GM13977 (cell line): ENCODE data around the gene NGEF.

Experiments
- DNase-seq: peaks from one replicate; pipeline ENCODE4 v3.0.0; 2012; ENCODE audit warnings: low spot score
- CTCF ChIP-seq: IDR thresholded peaks from 2 replicates; pipeline ENCODE4 v1.5.1; 2012; ENCODE audit warnings: mild to moderate bottlenecking, control low read depth; ENCODE audit not compliant: insufficient read depth; ENCODE audit errors: extremely low read depth, missing control alignments
- in situ Hi-C: fragments of 300-500 bp; cut with MboI; formaldehyde crosslinking; loops from one replicate; pipeline ENCODE4 v1.12.0; 2022; ENCODE audit warnings: low sequenced_read_pairs, low pct_unique_long_range_greater_than_20kb, mixed read lengths, inconsistent platforms; ENCODE audit not compliant: unreplicated experiment

NGEF gene

GRCh38 chr2:233051241-233052149, 38.4 kb upstream of the NGEF start:
- in situ Hi-C loops = no loop called here
- no peak for DNase-seq

GRCh38 chr2:233049194-233049761, 36.2 kb upstream of the NGEF start:
- DNase-seq = no peak
- TF ChIP-seq CTCF = no peak
- in situ Hi-C loops = loop anchor here (25.0 kb wide), 1 partner anchor 187 kb away; the partner anchor contains the start of gene SNORC

More at GRCh38 chr2:233051241-233052149, 38.4 kb upstream of the NGEF start:
- no peak for TF ChIP-seq CTCF

GRCh38 chr2:233048569-233049193, 35.6 kb upstream of the NGEF start:
- DNase-seq = no peak
- TF ChIP-seq CTCF = no peak
- in situ Hi-C loops = loop anchor here (25.0 kb wide), 1 partner anchor 186 kb away; the partner anchor contains the start of gene SNORC

- in situ Hi-C loops = loop anchor here (25.0 kb wide), 1 partner anchor 185 kb away; the partner anchor contains the start of gene SNORC
- no peak for TF ChIP-seq CTCF
- DNase-seq = no peak
These were observed 34.6 kb upstream of the NGEF start for GRCh38 chr2:233047667-233048066.

- no peak for DNase-seq
- no peak for TF ChIP-seq CTCF
- in situ Hi-C loops = loop anchor here (25.0 kb wide), 1 partner anchor 185 kb away; the partner anchor contains the start of gene SNORC
These were observed 34.1 kb upstream of the NGEF start for GRCh38 chr2:233047206-233047605.

- in situ Hi-C loops = loop anchor here (25.0 kb wide), 1 partner anchor 183 kb away; the partner anchor contains the start of gene SNORC
- TF ChIP-seq CTCF = no peak
- no peak for DNase-seq
These were observed 32.0 kb upstream of the NGEF start for GRCh38 chr2:233044974-233045605.
